ENCODE measurements around the gene FOXF2.
"Not testable (repeated sequence)": the region's sequence is repeated elsewhere in the genome, so short reads cannot be mapped to it uniquely, and the experiment has no call there.

Gene FOXF2

DNA sequence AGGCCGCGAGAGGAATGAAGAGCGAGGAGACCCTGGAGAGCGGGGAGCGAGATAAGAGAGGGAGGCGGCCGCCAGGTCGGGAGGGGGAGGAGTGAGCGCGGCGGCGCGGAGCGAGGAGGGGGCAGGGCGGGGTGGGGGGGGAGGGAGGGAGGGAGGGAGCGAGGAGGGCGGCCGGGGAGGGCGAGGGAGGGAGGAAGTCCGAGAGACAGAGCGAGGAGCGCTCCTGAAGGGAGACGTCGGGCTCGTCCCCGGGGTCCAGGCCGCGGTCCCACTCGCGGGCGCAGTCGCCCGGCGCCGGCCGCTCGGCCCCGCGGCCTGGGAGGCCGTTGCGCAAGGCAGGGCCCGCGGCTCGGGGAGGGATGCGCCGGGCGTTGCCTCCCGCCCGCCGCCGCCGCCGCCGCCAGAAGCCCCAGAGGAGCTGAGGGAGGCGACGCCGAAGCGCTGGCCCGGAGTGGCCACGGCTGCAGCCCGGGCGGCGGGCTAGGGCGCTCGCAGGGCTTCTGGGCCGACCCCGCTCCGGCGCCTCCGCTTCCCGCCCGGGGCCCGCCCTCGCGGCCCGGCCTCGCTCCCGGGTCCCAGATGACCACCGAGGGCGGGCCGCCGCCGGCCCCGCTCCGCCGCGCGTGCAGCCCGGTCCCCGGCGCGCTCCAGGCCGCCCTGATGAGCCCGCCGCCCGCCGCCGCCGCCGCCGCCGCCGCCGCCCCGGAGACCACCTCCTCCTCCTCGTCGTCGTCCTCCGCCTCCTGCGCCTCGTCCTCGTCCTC is at the start of gene FOXF2:
FOXF2 (plus strand) TSS at position 208 of the 764 bp plus-strand sequence; CDS start at position 580, 372 bp downstream.
- H3K4me3 ChIP-seq (ENCODE audit: low read length), result 0 out of 2 replicates have a peak within 1 kb of the TSS, but pooled peaks have one; percentile 28
- no peak for TF ChIP-seq ZNF274 (IDR thresholded peaks at IDR 0.05; ENCODE audit: low read depth, low read length)

GRCh38 chr6:1346101-1346500 is 43.3 kb upstream of the FOXF2 start:
- TF ChIP-seq ZNF274 (IDR thresholded peaks at IDR 0.05; ENCODE audit: low read depth, low read length), result no peak
- no peak overlapping the region for H3K4me3 ChIP-seq (ENCODE audit: low read length)

DNA sequence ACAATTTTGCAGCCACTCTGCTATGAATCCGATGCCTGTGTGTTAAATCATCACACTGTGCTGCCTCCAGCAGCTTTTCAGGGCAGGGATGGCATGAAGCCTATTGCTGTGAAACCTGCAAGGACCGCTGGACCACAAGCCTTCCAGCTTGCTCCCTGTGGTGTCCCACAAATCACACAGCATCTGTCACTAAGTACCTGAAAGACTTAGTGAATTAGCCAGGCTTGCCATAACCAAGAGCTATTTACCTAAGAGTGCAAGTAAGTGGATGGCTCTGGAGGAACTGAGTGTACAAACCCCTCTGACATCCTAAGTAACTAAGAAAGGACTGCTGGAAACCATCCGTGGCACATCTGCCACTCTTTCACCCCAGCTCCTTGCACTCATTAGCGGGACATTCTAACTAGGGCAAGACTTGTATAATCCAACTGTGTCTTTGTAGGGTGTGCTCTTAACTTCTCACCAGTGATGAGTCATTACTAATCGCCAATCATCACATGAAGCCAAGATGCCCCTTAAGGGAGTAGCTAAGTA is 42.8 kb upstream of the FOXF2 start:
- no peak overlapping the region for H3K4me3 ChIP-seq (ENCODE audit: low read length)
- no peak for TF ChIP-seq ZNF274 (IDR thresholded peaks at IDR 0.05; ENCODE audit: low read depth, low read length)

DNA sequence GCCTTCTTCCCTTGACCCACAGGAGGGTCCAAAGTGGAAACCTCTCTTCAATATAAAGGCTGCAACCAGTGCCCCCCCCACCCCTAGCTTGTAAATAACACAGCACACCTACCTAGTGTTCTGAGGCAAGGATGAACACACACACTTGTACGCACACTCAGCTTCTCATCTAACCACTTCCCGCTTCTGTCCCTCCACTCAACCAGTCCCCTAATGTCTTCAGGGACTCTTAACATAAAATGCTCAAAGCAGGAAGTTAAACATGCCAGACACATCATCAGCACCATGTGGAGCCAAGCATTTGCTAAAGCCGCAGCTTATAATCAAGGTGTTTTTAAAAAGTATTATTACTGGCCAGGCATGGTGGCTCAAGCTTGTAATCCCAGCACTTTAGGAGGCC is 42.2 kb upstream of the FOXF2 start:
- no peak for TF ChIP-seq ZNF274 (IDR thresholded peaks at IDR 0.05; ENCODE audit: low read depth, low read length)
- H3K4me3 ChIP-seq (ENCODE audit: low read length), result no peak overlapping the region

GRCh38 chr6:1348675-1349074 is 40.7 kb upstream of the FOXF2 start:
- no peak overlapping the region for H3K4me3 ChIP-seq (ENCODE audit: low read length)

GRCh38 chr6:1349655-1350054 is 39.7 kb upstream of the FOXF2 start:
- H3K4me3 ChIP-seq (ENCODE audit: low read length), result no peak overlapping the region
- TF ChIP-seq ZNF274 (IDR thresholded peaks at IDR 0.05; ENCODE audit: low read depth, low read length), result no peak

More at GRCh38 chr6:1348675-1349074, 40.7 kb upstream of the FOXF2 start:
- TF ChIP-seq ZNF274 (IDR thresholded peaks at IDR 0.05; ENCODE audit: low read depth, low read length), result no peak

DNA sequence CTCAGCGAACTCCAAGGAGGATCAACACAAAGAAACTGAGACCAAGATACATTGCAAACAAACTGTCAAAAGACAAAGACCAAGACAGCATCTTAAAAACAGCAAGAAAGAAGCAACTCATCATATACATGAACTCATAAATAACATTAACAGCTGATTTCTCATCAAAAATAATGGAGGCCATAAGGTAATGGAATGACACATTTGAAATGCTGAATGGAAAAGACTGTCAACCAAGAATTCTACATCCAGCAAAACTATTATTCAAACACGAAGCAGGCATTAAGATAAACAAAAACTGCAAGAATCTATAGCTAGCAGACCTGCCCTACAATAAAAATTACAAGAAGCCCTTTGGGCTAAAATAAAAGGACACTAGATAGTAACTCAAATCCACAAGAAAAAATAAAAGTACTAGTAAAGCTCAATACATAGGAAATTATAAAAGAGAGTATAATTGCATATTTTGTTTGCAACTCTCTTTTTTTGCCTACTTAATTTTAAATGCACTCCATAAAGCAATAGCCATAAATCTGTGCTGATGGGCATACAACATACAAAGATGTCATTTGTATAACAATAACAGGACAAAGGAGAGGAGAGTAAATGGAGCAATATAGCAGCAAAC is 37.9 kb upstream of the FOXF2 start:
- H3K4me3 ChIP-seq (ENCODE audit: low read length), result no peak overlapping the region
- TF ChIP-seq ZNF274 (IDR thresholded peaks at IDR 0.05; ENCODE audit: low read depth, low read length), result no peak

GRCh38 chr6:1355068-1355467 is 34.3 kb upstream of the FOXF2 start:
- H3K4me3 ChIP-seq (ENCODE audit: low read length), result not testable (repeated sequence)

GRCh38 chr6:1361717-1362116 is 27.7 kb upstream of the FOXF2 start:
- H3K4me3 ChIP-seq (ENCODE audit: low read length), result not testable (repeated sequence)

- no peak overlapping the region for H3K4me3 ChIP-seq (ENCODE audit: low read length)
- TF ChIP-seq ZNF274 (IDR thresholded peaks at IDR 0.05; ENCODE audit: low read depth, low read length), result no peak
Measured at GRCh38 chr6:1362643-1363042, 26.7 kb upstream of the FOXF2 start.

- no peak for TF ChIP-seq ZNF274 (IDR thresholded peaks at IDR 0.05; ENCODE audit: low read depth, low read length)
- H3K4me3 ChIP-seq (ENCODE audit: low read length), result no peak overlapping the region
Measured at GRCh38 chr6:1363298-1363697, 26.1 kb upstream of the FOXF2 start.

DNA sequence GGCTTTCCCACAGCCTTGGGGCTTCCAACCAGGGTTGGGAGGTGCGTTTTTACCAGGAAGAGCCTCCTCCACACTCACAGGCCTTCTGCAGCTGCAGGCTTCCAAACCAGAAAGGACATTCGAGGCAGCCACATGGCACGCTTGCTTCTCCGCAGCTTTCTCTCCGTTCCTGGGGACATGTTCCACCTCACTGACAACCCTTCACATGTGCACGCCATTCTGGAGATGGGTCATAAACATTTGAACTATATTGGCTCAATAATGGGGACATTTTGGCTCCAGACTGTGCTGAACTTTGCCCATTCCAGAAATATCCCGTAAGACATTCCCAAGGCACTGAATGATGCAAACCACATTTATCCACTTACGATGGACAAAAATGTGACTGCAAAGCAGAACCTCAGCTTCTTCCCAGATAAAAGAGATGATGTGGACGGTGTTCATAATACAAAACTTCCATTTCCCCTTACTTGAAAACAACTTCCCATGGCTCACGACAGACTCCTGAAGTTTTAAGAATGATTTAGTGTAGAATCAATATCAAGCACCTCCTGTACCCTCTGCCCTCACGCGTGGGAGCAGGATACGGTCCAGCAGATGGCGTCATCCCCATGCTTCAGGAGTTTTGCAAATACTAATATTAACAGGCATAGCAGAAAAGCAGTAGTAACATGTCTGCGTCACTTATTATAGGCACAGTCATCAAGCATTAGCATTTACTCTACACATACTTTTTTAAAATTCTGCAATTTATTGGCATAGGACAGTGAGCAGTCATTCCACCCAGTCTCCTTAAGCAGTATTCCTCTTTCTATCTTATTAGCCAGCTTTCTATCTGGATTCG is 25.4 kb upstream of the FOXF2 start:
- H3K4me3 ChIP-seq (ENCODE audit: low read length), result no peak overlapping the region
- no peak for TF ChIP-seq ZNF274 (IDR thresholded peaks at IDR 0.05; ENCODE audit: low read depth, low read length)

GRCh38 chr6:1364791-1365190 is 24.6 kb upstream of the FOXF2 start:
- no peak for TF ChIP-seq ZNF274 (IDR thresholded peaks at IDR 0.05; ENCODE audit: low read depth, low read length)
- no peak overlapping the region for H3K4me3 ChIP-seq (ENCODE audit: low read length)

DNA sequence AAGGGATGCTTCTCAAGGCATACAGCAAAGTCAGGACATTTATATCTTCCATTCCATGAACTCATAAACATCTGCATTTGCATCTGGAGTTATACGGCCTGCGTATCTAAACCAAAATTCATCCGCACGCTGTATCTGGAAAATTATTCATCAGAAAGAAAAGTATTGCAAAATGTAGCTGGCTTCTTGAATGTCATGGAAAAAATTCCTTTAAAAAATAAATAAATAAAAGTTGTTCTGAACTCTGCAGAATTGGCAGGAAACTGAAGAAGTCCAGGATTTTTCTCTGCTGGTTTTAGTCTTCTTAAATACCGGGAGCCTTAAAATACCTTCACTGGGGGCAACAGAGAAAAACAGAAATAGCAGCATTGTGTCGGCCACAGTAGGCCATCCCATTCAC is 23.7 kb upstream of the FOXF2 start:
- no peak overlapping the region for H3K4me3 ChIP-seq (ENCODE audit: low read length)
- no peak for TF ChIP-seq ZNF274 (IDR thresholded peaks at IDR 0.05; ENCODE audit: low read depth, low read length)

Measured in GM08714 (cell line).